Measurements from ENCODE around the gene TOR1AIP1.
"Not testable (repeated sequence)": the region's sequence is repeated elsewhere in the genome, so short reads cannot be mapped to it uniquely, and the experiment has no call there.

DNA sequence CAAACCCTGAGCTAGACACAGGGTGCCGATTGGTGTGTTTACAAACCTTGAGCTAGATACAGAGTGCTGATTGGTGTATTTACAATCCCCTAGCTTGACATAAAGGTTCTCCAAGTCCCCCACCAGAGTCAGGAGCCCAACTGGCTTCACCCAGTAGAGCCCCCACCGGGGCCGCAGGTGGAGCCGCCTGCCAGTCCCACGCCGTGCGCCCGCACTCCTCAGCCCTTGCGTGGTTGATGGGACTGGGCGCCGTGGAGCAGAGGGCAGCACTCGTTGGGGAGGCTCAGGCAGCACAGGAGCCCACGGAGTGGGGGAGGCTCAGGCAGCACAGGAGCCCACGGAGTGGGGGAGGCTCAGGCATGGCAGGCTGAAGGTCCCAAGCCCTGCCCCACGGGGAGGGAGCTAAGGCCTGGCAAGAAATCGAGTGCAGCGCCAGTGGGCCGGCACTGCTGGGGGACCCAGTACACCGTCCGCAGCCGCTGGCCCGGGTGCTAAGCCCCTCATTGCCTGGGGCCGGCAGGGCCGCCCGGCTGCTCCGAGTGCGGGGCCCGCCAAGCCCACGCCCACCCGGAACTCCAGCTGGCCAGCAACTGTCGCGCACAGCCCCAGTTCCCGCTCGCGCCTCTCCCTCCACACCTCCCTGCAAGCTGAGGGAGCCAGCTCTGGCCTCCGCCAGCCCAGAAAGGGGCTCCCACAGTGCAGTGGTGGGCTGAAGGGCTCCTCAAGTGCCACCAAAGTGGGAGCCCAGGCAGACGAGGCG is 45.2 kb upstream of the TOR1AIP1 start:
- TF ChIP-seq, protein P1, sequence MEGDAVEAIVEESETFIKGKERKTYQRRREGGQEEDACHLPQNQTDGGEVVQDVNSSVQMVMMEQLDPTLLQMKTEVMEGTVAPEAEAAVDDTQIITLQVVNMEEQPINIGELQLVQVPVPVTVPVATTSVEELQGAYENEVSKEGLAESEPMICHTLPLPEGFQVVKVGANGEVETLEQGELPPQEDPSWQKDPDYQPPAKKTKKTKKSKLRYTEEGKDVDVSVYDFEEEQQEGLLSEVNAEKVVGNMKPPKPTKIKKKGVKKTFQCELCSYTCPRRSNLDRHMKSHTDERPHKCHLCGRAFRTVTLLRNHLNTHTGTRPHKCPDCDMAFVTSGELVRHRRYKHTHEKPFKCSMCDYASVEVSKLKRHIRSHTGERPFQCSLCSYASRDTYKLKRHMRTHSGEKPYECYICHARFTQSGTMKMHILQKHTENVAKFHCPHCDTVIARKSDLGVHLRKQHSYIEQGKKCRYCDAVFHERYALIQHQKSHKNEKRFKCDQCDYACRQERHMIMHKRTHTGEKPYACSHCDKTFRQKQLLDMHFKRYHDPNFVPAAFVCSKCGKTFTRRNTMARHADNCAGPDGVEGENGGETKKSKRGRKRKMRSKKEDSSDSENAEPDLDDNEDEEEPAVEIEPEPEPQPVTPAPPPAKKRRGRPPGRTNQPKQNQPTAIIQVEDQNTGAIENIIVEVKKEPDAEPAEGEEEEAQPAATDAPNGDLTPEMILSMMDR (conservative IDR thresholded peaks at IDR 0.05) = not testable (repeated sequence)
- TF ChIP-seq EZH2 (IDR thresholded peaks at IDR 0.05; ENCODE audit: low read depth) = not testable (repeated sequence)
